Left cardiac atrium (tissue), 4 donors: Measurements from ENCODE around the gene PTPRE. TPM values are rescaled to one million over a fixed set of nuclear protein-coding genes. Genes with fewer than 3 reads are reported as not detected.

Source experiments
- ATAC-seq, 2 donors: fragments of 200-7000 bp; cut with Tn5 transposase; one replicate each; pipeline ENCODE4 v1.9.1; 2020; ENCODE audit warnings: mild to moderate bottlenecking in 2 of 2, moderate library complexity in 2 of 2
- DNase-seq: peaks from one replicate; pipeline ENCODE4 v3.0.0-alpha.2; 2020
- intact Hi-C, 2 donors: fragments of 100-400 bp; cut with DNase I; formaldehyde crosslinking; loops; one replicate each; pipeline versions ENCODE4 v1.14.1 to v1.15.1; 2022 to 2023
- total RNA-seq, 2 donors: library from RNA; stranded (reverse); fragmentation: NEBNext Ultra II Directional; extraction: Animal tissue kit (Norgen Biotek cat#: 25700); gene quantifications; one replicate each; pipeline ENCODE4 v1.2.1, GENCODE V29; 2021
- donor health status: DM: no; HTN: yes; CAD: no.
- donor health status: DM: no; HTN: yes; CAD: no; lungs with severe emphysema.
- donor health status: DM: yes; HTN: yes; CAD: no.
- donor health status: Dilated cardiomyopathy.

The PTPRE gene
- total RNA-seq, 2 donors from 2014 or later: 14.2 to 24.3 TPM

DNA sequence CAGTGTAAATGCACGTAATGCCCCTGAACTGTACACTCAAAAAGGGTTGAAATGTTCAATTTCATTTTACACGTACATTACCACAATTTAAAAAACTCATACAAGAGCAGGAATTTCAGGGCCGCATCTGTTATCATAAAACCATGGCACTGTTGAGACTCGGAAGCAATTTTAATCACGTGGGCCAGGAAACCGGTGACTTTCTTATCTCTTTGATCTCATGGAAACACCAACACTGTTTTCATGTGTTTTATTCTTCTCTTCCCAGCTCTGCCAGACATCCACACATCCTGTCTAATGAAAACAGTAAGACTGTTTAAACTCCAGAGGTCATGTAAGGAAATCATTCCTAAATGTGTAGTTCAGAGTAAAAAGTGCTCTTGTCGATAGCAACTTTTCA lies 35.9 kb downstream of the PTPRE start:
- intact Hi-C loops: no loop called here
- no peak for DNase-seq
- no peak for ATAC-seq

- no peak for DNase-seq
These were observed 36.5 kb downstream of the PTPRE start for GRCh38 chr10:127943336-127943910.

DNA sequence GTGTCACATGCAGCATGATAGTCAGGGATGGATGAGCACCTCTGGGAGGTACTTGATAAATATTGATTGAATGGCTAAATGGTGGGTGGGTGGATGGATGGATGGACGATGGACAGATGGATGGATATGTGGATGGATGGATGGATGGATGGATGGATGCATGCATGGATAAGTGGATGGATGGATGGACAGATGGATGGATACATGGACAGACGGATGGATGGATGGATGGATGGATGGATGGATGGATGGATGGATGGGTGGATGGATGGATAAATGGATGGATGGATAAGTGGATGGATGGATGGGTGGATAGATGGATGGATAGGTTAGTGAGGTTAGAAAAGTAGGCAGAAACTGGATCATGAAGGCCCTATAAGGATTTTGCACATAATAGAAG lies 37.4 kb downstream of the PTPRE start:
- intact Hi-C loops: no loop called here
- ATAC-seq (no peak), DNase-seq (no peak)

More at GRCh38 chr10:127943336-127943910, 36.5 kb downstream of the PTPRE start:
- no peak for ATAC-seq
- intact Hi-C loops: no loop called here

DNA sequence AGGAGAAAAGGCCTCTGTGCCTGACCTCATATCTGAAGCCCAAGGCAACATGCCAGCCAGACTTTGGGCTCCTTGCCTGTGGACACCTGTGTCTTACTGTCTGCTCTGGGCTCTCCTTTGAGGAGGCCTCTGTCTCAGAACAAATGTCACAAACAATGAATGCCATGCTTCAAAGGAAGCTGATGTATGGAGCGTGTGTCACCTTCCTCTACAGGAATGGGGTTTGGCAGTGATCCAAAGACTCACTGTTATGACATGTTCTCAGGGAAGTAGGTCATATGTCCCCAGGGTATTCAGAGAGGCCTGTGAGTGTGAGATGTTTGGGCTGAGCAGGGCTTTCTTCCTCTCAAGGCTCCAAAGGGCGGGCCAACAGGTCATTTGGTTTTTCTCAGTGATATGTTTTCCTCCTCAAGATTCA lies 38.4 kb downstream of the PTPRE start:
- ATAC-seq: peak; percentile 57 to 58
- no peak for DNase-seq
- intact Hi-C loops: no loop called here

DNA sequence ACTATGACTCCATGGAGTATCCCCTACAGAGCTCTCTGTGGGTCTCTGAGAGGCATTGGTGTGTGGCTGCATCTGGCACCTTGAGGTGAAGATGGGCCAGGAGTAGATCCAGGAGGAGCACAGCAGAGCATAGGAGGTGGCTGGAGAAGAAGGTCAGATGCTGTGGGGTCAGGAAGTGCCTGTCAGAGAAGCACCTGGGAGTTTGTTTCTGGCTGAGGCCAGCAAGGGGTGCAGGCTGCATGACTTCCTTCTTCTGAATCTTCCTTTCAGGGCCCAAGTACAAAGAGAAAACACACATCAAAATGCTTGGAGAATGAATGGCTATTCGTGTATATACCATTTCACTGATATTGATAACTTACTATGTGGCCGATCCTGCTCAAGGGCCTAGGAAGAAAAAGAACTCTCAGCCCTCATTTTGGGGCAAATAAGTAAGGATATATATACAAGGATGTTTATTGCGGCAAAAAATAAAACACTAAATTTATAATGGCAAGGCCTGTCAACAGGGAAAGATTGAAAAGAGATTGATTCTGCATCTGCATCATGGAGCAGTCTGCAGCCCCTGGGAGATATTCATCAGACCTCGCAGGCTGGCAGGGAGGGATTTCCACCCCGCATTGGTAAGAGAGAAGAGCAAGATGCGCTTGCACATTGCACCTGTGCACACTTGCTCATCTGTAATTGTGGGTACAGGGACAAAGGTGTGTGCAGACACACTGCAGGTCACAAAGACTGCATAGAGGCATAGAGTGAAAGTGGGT lies 39.2 kb downstream of the PTPRE start:
- DNase-seq: no peak
- intact Hi-C loops: no loop called here
- no peak for ATAC-seq

- ATAC-seq (no peak), DNase-seq (no peak)
- intact Hi-C loops: no loop called here
These were observed 40.3 kb downstream of the PTPRE start for GRCh38 chr10:127947211-127947610.

- DNase-seq (no peak), ATAC-seq (peak in 1 of 2 donors; percentile 14)
- intact Hi-C loops: no loop called here
These were observed 41.9 kb downstream of the PTPRE start for GRCh38 chr10:127948791-127949190.

- no peak for DNase-seq
- intact Hi-C loops: no loop called here
- no peak for ATAC-seq
These were observed 42.9 kb downstream of the PTPRE start for GRCh38 chr10:127949831-127950230.

DNA sequence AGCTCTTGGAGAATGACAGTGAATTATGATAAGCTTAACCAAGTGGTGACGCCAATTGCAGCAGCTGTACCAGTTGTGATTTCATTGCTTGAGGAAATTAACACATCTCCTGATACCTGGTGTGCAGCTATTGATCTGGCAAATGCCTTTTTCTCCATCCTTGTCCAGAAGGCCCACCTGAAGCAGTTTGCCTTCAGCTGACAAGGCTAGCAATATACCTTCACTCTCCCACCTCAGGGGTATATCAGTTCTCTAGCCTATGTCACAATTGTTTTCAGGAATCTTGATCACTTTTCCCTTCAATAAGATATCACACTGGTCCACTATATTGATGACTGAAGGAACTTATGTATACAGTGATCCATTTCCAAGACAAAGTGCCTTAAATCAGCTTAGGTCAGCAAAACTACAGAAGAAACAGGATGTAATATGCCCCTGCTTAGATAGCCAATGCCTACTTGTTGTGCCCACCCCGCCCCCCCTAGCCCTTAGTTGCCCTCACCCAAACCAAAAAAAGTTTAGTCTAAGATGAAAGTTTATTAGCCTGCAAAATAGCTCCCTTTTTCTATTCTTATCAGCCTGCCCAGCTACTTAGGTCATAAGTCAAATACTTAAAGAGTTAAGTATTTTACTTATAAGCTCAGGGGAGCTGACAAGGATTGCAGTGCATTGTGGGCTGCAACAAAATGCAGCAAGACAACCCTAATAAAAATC lies 45.1 kb downstream of the PTPRE start:
- intact Hi-C loops: no loop called here
- ATAC-seq (no peak), DNase-seq (no peak)

GRCh38 chr10:127952575-127952869 lies 45.6 kb downstream of the PTPRE start:
- intact Hi-C loops: no loop called here
- no peak for DNase-seq
- no peak for ATAC-seq

- no peak for ATAC-seq
- intact Hi-C loops: no loop called here
These were observed 46.0 kb downstream of the PTPRE start for GRCh38 chr10:127952918-127953317.

GRCh38 chr10:127953876-127954275 lies 47.0 kb downstream of the PTPRE start:
- ATAC-seq: no peak
- intact Hi-C loops: no loop called here

More at GRCh38 chr10:127952918-127953317, 46.0 kb downstream of the PTPRE start:
- DNase-seq: no peak

DNA sequence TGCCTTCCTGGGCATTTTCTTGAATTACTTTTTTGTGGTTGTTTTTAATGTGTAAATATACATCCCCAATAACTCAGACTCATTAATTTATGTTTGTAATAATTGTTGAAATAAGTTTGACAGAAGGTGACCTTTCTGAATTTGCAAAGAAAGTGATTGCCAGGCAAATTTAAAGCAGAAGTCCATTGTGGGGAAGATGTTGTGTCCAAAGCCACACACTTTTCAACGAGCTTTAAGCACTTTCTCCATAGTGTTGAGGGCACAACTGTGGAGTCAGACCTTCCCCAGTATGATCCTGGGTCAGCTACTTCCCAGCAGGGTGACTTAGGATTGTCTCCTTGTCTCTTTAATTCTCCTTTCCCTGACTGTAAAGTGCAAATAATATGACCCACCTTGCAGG lies 52.5 kb downstream of the PTPRE start:
- ATAC-seq (no peak), DNase-seq (no peak)
- intact Hi-C loops: no loop called here

More at GRCh38 chr10:127953876-127954275, 47.0 kb downstream of the PTPRE start:
- no peak for DNase-seq

DNA sequence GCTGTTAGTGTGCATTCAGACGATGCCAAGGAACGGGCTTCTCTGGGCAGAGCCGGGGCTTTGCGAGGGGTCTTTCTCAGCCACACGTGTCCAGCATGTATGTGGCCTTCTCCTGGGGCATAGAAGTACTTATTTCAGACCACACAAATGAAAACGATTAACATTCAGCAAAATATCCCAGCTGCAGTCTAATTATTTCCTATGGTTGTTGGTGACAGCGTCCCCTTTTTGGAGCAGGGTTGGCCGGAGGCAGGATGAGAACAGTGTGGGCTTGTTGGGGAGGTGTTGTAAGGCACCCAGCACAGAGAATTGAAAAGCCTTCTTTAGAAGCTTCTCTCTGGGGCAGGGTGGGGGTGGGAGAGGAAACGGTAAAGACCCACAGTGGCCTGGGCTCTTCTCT lies 54.2 kb downstream of the PTPRE start:
- ATAC-seq: no peak
- intact Hi-C loops: no loop called here
- DNase-seq: no peak

- intact Hi-C loops: no loop called here
- ATAC-seq: no peak
- no peak for DNase-seq
These were observed 55.3 kb downstream of the PTPRE start for GRCh38 chr10:127962205-127962604.

DNA sequence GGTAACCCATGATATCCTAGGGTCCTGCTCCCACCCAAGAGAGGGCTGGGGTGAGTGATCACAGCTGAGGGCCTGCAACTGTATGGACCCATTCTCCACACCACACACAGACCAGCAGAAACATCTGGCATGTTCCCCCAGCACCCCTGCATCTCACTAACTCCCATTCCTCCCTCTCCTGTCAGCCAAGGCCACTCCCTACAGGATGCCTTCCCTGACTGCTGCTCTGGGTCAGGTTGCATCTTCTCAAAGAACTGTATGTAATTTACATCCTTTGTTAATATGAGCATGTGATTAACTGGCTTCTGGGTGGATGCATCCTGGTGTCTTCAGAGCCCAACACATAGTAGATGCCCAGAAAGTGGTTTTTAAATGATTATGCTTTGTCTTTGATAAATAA lies 56.2 kb downstream of the PTPRE start:
- ATAC-seq (no peak), DNase-seq (no peak)
- intact Hi-C loops: no loop called here

DNA sequence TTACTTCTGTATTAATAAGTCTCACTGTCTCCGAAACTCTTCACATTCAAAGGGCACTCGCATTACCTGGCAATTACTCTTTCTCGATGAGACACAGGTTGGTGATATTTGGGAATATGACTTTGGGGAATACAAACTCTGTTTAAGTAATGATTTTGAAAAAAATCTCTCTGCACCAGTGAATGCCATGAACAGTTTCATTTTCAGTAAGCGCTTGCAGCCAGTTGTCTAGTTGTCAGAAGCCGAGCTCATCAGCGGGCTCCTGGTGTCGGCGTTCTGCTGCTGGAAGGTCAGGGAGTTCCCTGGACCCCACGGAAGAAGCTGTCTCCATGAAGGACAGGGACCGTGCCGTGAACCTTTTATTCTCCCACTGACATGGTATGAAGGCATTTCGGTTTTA lies 57.7 kb downstream of the PTPRE start:
- intact Hi-C loops: no loop called here
- DNase-seq: no peak
- no peak for ATAC-seq

DNA sequence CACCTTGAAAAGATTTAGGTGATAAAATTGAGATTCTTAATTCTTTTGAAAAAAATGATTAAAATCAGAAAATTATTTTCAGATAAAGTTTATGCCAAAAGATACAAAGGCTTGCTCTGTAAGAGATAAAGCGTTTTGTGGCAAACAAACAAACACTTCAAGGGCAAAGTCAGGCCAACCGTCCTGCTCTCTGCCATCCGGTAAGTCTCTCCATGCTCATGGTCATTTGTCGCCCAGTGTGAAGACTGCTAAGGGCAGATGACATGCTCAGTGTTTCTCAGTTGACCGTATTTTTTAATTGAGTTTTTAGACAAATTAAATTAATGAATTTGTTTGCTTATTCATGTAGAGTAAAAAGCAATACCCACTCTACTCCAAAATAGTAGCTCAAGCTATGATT lies 60.0 kb downstream of the PTPRE start:
- intact Hi-C loops: no loop called here

DNA sequence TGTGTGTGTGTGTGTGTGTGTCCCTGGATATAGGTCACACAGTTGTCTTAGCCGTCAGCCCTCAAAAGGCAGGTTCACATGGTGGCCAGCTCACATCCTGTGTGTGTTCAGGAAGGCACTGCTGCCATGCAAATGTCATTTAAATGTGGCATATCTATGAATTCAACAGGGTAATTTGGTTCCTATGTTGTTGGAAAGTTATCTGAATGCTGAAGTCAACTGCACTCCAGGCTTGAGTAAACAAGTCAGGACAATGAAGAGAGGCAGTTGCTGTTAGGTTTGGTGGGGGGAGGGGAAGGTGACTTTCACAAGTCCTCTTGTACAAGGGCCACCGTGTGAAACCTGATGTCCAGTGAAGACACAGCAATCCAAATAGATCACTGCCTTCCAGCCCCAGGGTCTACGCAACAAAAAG lies 61.1 kb downstream of the PTPRE start:
- ATAC-seq (no peak), DNase-seq (no peak)
- intact Hi-C loops: no loop called here

More for the DNA sequence above, 60.0 kb downstream of the PTPRE start:
- ATAC-seq (no peak), DNase-seq (no peak)

DNA sequence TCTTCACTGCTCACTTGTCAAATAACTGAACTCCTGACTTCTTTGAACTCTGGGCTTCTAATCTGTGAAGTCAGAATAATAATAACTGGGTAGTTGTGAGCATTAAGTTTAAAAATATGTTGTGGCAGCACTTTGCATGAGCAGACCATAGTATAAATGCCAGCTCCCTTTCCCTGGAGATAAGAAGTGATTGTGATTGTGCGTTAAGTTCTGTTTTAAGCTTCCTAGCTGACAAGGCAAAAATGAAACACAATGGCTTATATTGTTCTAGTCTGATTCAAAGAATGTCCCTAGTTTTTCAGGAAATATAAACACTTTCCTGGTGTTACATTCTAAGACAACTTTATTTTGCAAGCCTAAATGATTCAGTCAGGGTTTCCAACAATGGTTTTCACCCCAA lies 61.8 kb downstream of the PTPRE start:
- ATAC-seq: peak; percentile 28 to 42
- no peak for DNase-seq
- intact Hi-C loops: no loop called here
